Nephron progenitor cell (in vitro differentiated cells): ENCODE results near the gene CDK11B.
A peak's percentile ranks its signal among the peaks of the same experiment; 100 is the strongest.

Experiments
- DNase-seq: peaks from one replicate; pipeline ENCODE4 v3.0.0; 2021
- H3K27ac Mint-ChIP-seq: 2 replicates; pipeline ENCODE4 v1.8.0; 2021; ENCODE audit warnings: mild to moderate bottlenecking, moderate library complexity, mixed read lengths
- H3K27me3 Mint-ChIP-seq: 2 replicates; pipeline ENCODE4 v1.8.0; 2021; ENCODE audit warnings: mild to moderate bottlenecking, low read depth, mixed read lengths; ENCODE audit not compliant: poor library complexity
- H3K36me3 Mint-ChIP-seq: 2 replicates; pipeline ENCODE4 v1.8.0; 2021; ENCODE audit warnings: low read depth, mixed read lengths
- H3K4me1 Mint-ChIP-seq: 2 replicates; pipeline ENCODE4 v1.8.0; 2021; ENCODE audit warnings: mixed read lengths
- H3K4me3 Mint-ChIP-seq: 2 replicates; pipeline ENCODE4 v1.8.0; 2021; ENCODE audit warnings: mild to moderate bottlenecking, moderate library complexity, mixed read lengths
- H3K9me3 Mint-ChIP-seq: 2 replicates; pipeline ENCODE4 v1.8.0; 2021; ENCODE audit warnings: mild to moderate bottlenecking, moderate library complexity, mixed read lengths
- CTCF ChIP-seq: fragments of 200-600 bp; sonication (generic); IDR thresholded peaks from 2 replicates; pipeline ENCODE4 v1.5.0; 2021; ENCODE audit warnings: antibody characterized with exemption

Gene CDK11B

DNA sequence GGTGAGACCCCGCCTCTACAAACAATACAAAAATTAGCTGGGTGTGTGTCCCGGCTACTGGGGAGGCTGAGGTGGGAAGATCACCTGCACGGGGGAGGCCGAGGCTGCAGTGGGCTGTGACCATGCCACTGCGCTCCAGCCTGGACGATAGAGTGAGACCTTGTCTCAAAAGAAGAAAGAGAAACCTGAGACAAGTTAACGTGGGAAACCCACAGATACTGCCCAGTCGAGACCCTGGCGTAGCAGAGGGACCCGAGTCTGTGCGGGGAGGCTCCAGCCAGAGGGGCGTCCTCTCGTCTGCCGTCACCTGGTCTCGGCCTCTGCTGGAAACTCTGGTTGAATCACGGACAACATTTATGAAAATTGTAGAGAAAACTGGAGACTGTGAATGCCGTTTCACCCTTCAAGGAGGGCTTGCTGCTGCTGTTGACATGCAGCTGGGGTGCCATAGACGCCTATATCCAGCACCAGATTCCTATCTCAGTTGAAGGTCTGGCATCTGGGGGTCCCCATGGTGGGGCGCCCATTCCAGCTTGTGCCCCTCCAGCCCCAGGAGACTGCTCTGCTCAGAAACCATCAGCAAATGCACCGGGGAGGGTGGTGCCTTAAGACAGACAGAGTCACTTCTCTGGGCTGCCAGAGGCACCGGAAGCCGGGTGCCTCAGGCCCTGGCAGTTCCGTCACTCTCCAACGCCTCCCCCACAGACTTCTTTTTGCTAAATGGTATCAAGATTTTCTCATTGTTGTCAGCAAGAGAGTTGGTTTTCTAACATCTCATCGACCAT lies 13.6 kb upstream of the CDK11B start:
- TF ChIP-seq CTCF, result no peak
- DNase-seq, result no peak
- no peaks in the 10 kb centered on the region for H3K4me1 Mint-ChIP-seq
- no peak overlapping the region for H3K4me3 Mint-ChIP-seq
- H3K27ac Mint-ChIP-seq, result no peak overlapping the region
- peaks cover 31% of the 10 kb centered on the region for H3K36me3 Mint-ChIP-seq
- H3K9me3 Mint-ChIP-seq, result no peaks in the 10 kb centered on the region
- no peaks in the 10 kb centered on the region for H3K27me3 Mint-ChIP-seq

GRCh38 chr1:1671365-1672119 lies 12.7 kb upstream of the CDK11B start:
- Mint-ChIP-seq H3K36me3 (peaks cover 32% of the 10 kb centered on the region), H3K27ac (peak overlapping the region; percentile 59), H3K27me3 (no peaks in the 10 kb centered on the region), H3K4me3 (no peak overlapping the region), H3K9me3 (no peaks in the 10 kb centered on the region), H3K4me1 (no peaks in the 10 kb centered on the region)
- no peak for TF ChIP-seq CTCF
- no peak for DNase-seq

- no peaks in the 10 kb centered on the region for H3K9me3 Mint-ChIP-seq
- H3K4me1 Mint-ChIP-seq, result no peaks in the 10 kb centered on the region
- TF ChIP-seq CTCF, result no peak
- peaks cover 32% of the 10 kb centered on the region for H3K36me3 Mint-ChIP-seq
- no peak overlapping the region for H3K4me3 Mint-ChIP-seq
- H3K27ac Mint-ChIP-seq, result no peak overlapping the region
- DNase-seq, result no peak
- no peaks in the 10 kb centered on the region for H3K27me3 Mint-ChIP-seq
These were observed 12.1 kb upstream of the CDK11B start for GRCh38 chr1:1670866-1671265.

DNA sequence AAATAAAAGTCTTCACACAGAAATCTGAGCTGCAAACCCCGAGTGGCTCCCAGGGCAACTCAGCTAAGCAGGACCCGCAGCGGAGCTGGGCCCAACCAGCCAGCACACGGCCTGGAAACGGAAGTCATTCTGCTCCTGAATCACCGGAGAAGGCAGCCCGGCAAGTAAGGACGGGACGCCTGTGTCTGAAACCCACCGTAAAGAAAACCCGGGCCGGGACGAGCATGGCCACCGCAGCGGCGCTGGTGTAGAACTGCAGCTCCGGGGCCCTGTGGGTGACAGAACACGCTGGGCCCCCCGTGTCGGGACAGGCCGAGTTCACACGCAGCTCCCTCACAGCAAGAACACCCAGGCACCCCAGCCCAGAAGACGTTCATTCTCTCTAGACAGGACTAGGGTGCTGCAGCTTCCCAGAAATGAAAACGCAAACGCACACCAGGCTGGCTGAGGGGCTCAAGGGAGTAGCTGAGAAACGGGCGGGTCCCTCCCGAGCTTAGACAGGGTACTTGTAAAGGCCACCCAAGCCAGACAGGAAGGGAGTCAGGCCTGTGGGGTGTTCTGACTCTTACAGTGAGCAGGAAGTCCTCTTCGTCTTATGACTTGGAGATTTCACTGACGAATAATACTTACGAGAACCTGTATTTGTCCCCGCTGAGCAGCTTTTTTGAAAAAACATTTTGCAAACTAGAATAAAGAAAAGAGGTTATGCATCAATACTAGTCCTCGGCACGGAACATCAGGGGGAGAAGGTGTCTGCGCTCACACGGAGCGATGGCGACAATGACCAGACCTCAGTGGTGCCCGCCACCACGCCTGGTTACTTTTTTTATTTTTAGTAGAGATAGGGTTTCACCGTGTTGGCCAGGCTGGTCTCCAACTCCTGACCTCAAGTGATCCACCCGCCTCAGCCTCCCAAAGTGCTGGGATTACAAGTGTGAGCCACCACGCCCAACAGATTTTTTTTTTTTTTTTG lies 10.9 kb upstream of the CDK11B start:
- Mint-ChIP-seq H3K27ac (no peak overlapping the region), H3K4me1 (no peaks in the 10 kb centered on the region), H3K27me3 (no peaks in the 10 kb centered on the region), H3K4me3 (no peak overlapping the region), H3K9me3 (no peaks in the 10 kb centered on the region), H3K36me3 (peaks cover 31% of the 10 kb centered on the region)
- no peak for DNase-seq
- TF ChIP-seq CTCF, result no peak

DNA sequence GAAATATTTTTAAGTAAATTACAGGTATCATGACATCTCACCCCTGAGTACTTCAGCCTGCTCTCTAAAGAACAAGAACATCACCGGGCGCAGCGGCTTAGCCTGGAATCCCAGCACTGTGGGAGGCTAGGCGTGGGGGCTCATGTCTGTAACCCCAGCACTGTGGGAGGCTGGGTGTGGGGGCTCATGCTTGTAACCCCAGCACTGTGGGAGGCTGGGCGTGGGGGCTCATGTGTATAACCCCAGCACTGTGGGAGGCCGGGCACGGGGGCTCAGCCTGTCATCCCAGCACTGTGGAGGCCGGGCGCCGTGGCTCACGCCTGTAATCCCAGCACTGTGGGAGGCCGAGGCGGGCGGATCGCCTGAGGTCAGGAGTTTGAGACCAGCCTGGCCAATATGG lies 7.7 kb upstream of the CDK11B start:
- H3K9me3 Mint-ChIP-seq, result no peaks in the 10 kb centered on the region
- no peak overlapping the region for H3K27ac Mint-ChIP-seq
- H3K36me3 Mint-ChIP-seq, result peaks cover 14% of the 10 kb centered on the region
- no peaks in the 10 kb centered on the region for H3K4me1 Mint-ChIP-seq
- H3K27me3 Mint-ChIP-seq, result no peaks in the 10 kb centered on the region
- no peak for TF ChIP-seq CTCF
- H3K4me3 Mint-ChIP-seq, result no peak overlapping the region
- DNase-seq, result no peak
